Activated T-cell treated with anti-CD3 and anti-CD28 coated beads, Interleukin-2, amount 50 U/mL, for 24 hours (primary cell): Measurements from ENCODE around the gene ARL8A.

Source experiments
- DNase-seq: peaks from one replicate; pipeline ENCODE4 v3.0.0-alpha.2; 2020
- H3K27ac Mint-ChIP-seq: 2 replicates; pipeline ENCODE4 v1.8.0; 2020; ENCODE audit warnings: mild to moderate bottlenecking, mixed read lengths
- H3K27me3 Mint-ChIP-seq: 2 replicates; pipeline ENCODE4 v1.8.0; 2020; ENCODE audit warnings: mixed read lengths
- H3K36me3 Mint-ChIP-seq: 2 replicates; pipeline ENCODE4 v1.8.0; 2020; ENCODE audit warnings: low read depth, mixed read lengths
- H3K4me1 Mint-ChIP-seq: 2 replicates; pipeline ENCODE4 v1.8.0; 2020; ENCODE audit warnings: low read depth, mixed read lengths
- H3K4me3 Mint-ChIP-seq: 2 replicates; pipeline ENCODE4 v1.8.0; 2020; ENCODE audit warnings: mild to moderate bottlenecking, moderate library complexity, mixed read lengths
- H3K9me3 Mint-ChIP-seq: 2 replicates; pipeline ENCODE4 v1.8.0; 2020; ENCODE audit warnings: mixed read lengths

ARL8A gene

GRCh38 chr1:202165942-202166843, 21.7 kb upstream of the ARL8A start:
- Mint-ChIP-seq H3K4me3 (peak overlapping the region; percentile 79), H3K4me1 (peaks cover 63% of the 10 kb centered on the region)

GRCh38 chr1:202165267-202165941, 20.9 kb upstream of the ARL8A start:
- peak overlapping the region; percentile 79 for H3K4me3 Mint-ChIP-seq
- peaks cover 67% of the 10 kb centered on the region for H3K4me1 Mint-ChIP-seq
- H3K27me3 Mint-ChIP-seq: no peaks in the 10 kb centered on the region
- no peaks in the 10 kb centered on the region for H3K9me3 Mint-ChIP-seq
- H3K36me3 Mint-ChIP-seq: peaks cover 7% of the 10 kb centered on the region
- DNase-seq: peak; percentile 76
- H3K27ac Mint-ChIP-seq: peak overlapping the region; percentile 89

More at GRCh38 chr1:202165942-202166843, 21.7 kb upstream of the ARL8A start:
- Mint-ChIP-seq H3K27me3 (no peaks in the 10 kb centered on the region), H3K27ac (peak overlapping the region; percentile 89), H3K36me3 (no peaks in the 10 kb centered on the region), H3K9me3 (no peaks in the 10 kb centered on the region)
- DNase-seq: no peak

GRCh38 chr1:202164271-202165037, 19.9 kb upstream of the ARL8A start:
- H3K27ac Mint-ChIP-seq: peak overlapping the region; percentile 89
- no peaks in the 10 kb centered on the region for H3K9me3 Mint-ChIP-seq
- H3K36me3 Mint-ChIP-seq: peaks cover 16% of the 10 kb centered on the region
- no peaks in the 10 kb centered on the region for H3K27me3 Mint-ChIP-seq
- peaks cover 69% of the 10 kb centered on the region for H3K4me1 Mint-ChIP-seq
- H3K4me3 Mint-ChIP-seq: peak overlapping the region; percentile 79
- peak; percentile 71 for DNase-seq

- DNase-seq: no peak
- Mint-ChIP-seq H3K27ac (peak overlapping the region; percentile 97), H3K4me3 (peak overlapping the region; percentile 98), H3K27me3 (no peaks in the 10 kb centered on the region), H3K9me3 (no peaks in the 10 kb centered on the region), H3K36me3 (peaks cover 25% of the 10 kb centered on the region), H3K4me1 (peaks cover 75% of the 10 kb centered on the region)
Measured at GRCh38 chr1:202163281-202164270, 19.0 kb upstream of the ARL8A start.

GRCh38 chr1:202162418-202163280, 18.1 kb upstream of the ARL8A start:
- peak; percentile 61 for DNase-seq
- peak overlapping the region; percentile 98 for H3K4me3 Mint-ChIP-seq

GRCh38 chr1:202162047-202162417, 17.5 kb upstream of the ARL8A start:
- Mint-ChIP-seq H3K27ac (peak overlapping the region; percentile 97), H3K4me3 (peak overlapping the region; percentile 98), H3K27me3 (no peaks in the 10 kb centered on the region), H3K36me3 (peaks cover 40% of the 10 kb centered on the region), H3K9me3 (no peaks in the 10 kb centered on the region), H3K4me1 (peaks cover 86% of the 10 kb centered on the region)
- DNase-seq: peak; percentile 73

More at GRCh38 chr1:202162418-202163280, 18.1 kb upstream of the ARL8A start:
- Mint-ChIP-seq H3K36me3 (peaks cover 34% of the 10 kb centered on the region), H3K9me3 (no peaks in the 10 kb centered on the region), H3K27ac (peak overlapping the region; percentile 97), H3K27me3 (no peaks in the 10 kb centered on the region), H3K4me1 (peaks cover 84% of the 10 kb centered on the region)

- peak overlapping the region; percentile 97 for H3K27ac Mint-ChIP-seq
- H3K27me3 Mint-ChIP-seq: no peaks in the 10 kb centered on the region
- H3K36me3 Mint-ChIP-seq: peaks cover 47% of the 10 kb centered on the region
- DNase-seq: peak; percentile 53
- peaks cover 85% of the 10 kb centered on the region for H3K4me1 Mint-ChIP-seq
- peak overlapping the region; percentile 98 for H3K4me3 Mint-ChIP-seq
- H3K9me3 Mint-ChIP-seq: no peaks in the 10 kb centered on the region
Measured at GRCh38 chr1:202161151-202162046, 16.9 kb upstream of the ARL8A start.

GRCh38 chr1:202160377-202160940, 15.9 kb upstream of the ARL8A start, which contains the start of gene PTPN7:
Gene PTPN7 (minus strand): TSS chr1:202160602. CDS start chr1:202159402, 1,200 bp downstream.
- peaks cover 56% of the 10 kb centered on the region for H3K36me3 Mint-ChIP-seq
- DNase-seq: peak; percentile 93
- H3K27ac Mint-ChIP-seq: peak within 1 kb of the TSS; percentile 97
- peak within 1 kb of the TSS; percentile 98 for H3K4me3 Mint-ChIP-seq
- peaks cover 83% of the 10 kb centered on the region for H3K4me1 Mint-ChIP-seq
- no peaks in the 10 kb centered on the region for H3K27me3 Mint-ChIP-seq
- no peaks in the 10 kb centered on the region for H3K9me3 Mint-ChIP-seq

GRCh38 chr1:202159534-202160371, 15.2 kb upstream of the ARL8A start:
- Mint-ChIP-seq H3K36me3 (peaks cover 63% of the 10 kb centered on the region), H3K4me3 (peak overlapping the region; percentile 98), H3K4me1 (peaks cover 83% of the 10 kb centered on the region), H3K9me3 (no peaks in the 10 kb centered on the region), H3K27ac (peak overlapping the region; percentile 97), H3K27me3 (no peaks in the 10 kb centered on the region)
- DNase-seq: peak; percentile 83

- H3K36me3 Mint-ChIP-seq: peaks cover 71% of the 10 kb centered on the region
- no peaks in the 10 kb centered on the region for H3K27me3 Mint-ChIP-seq
- H3K27ac Mint-ChIP-seq: peak overlapping the region; percentile 97
- peaks cover 79% of the 10 kb centered on the region for H3K4me1 Mint-ChIP-seq
- peak overlapping the region; percentile 98 for H3K4me3 Mint-ChIP-seq
- peak; percentile 61 for DNase-seq
- no peaks in the 10 kb centered on the region for H3K9me3 Mint-ChIP-seq
Measured at GRCh38 chr1:202158810-202159533, 14.4 kb upstream of the ARL8A start.
